SU-DHL-6 (cell line): Measurements from ENCODE around the gene ANO6.

Experiments
- CTCF ChIP-seq: fragments of 200-600 bp; sonication (generic); IDR thresholded peaks from one replicate; pipeline ENCODE4 v1.5.1; 2017; ENCODE audit warnings: antibody characterized with exemption, mild to moderate bottlenecking, low read length, moderate library complexity; ENCODE audit not compliant: insufficient read depth, poor library complexity, severe bottlenecking
- EZH2phosphoT487 ChIP-seq: fragments of 200-600 bp; sonication (generic), shearing (Covaris generic); conservative IDR thresholded peaks from 2 replicates; pipeline ENCODE4 v1.6.1; 2018; ENCODE audit warnings: mild to moderate bottlenecking, antibody characterized with exemption, low read length, moderate library complexity, mixed read lengths

GRCh38 chr12:45425426-45425825 is 209.5 kb downstream of the ANO6 start:
- TF ChIP-seq CTCF (no peak), EZH2phosphoT487 (no peak)
